WTC11 (cell line): Measurements from ENCODE around the gene DDI2. TPM values are rescaled to one million over a fixed set of nuclear protein-coding genes. Genes with fewer than 3 reads are reported as not detected.

Experiments used
- ATAC-seq: fragments of 200-7000 bp; cut with Tn5 transposase; 2 replicates; pipeline ENCODE4 v1.10.0; 2021; ENCODE audit warnings: mild to moderate bottlenecking, moderate library complexity
- CTCF ChIA-PET: fragments of 300-600 bp; sonication (Branson Sonifier 250); formaldehyde crosslinking; loops from one replicate; lab custom pipeline; 2021; ENCODE audit warnings: antibody characterized with exemption; lab: Charles Lee
- POLR2A ChIA-PET: fragments of 350-600 bp; sonication (Branson Sonifier 250); formaldehyde crosslinking; loops from one replicate; lab custom pipeline; 2021; ENCODE audit warnings: antibody characterized with exemption; lab: Charles Lee
- DNase-seq: peaks from one replicate; pipeline ENCODE4 v3.0.0; 2021; ENCODE audit warnings: low spot score
- H3K27ac Mint-ChIP-seq: 2 replicates; pipeline ENCODE4 v1.8.0; 2021; ENCODE audit warnings: mixed read lengths
- H3K27me3 Mint-ChIP-seq: 2 replicates; pipeline ENCODE4 v1.8.0; 2021; ENCODE audit warnings: low read depth, mild to moderate bottlenecking, moderate library complexity, mixed read lengths
- H3K36me3 Mint-ChIP-seq: 2 replicates; pipeline ENCODE4 v1.8.0; 2021; ENCODE audit warnings: mixed read lengths
- H3K4me1 Mint-ChIP-seq: 2 replicates; pipeline ENCODE4 v1.8.0; 2022; ENCODE audit warnings: mixed read lengths
- H3K4me3 Mint-ChIP-seq: 2 replicates; pipeline ENCODE4 v1.8.0; 2021; ENCODE audit warnings: mild to moderate bottlenecking, moderate library complexity, mixed read lengths
- H3K9me3 Mint-ChIP-seq: 2 replicates; pipeline ENCODE4 v1.8.0; 2021; ENCODE audit warnings: mixed read lengths
- CBFB ChIP-seq: sonication (generic); formaldehyde crosslinking; IDR thresholded peaks from 2 replicates; pipeline ENCODE4 v1.8.1; 2022; ENCODE audit warnings: mild to moderate bottlenecking, low read depth, missing genetic modification reagents
- CREM ChIP-seq: sonication (generic); formaldehyde crosslinking; IDR thresholded peaks from 2 replicates; pipeline ENCODE4 v1.8.1; 2022; ENCODE audit warnings: mild to moderate bottlenecking, missing genetic modification reagents, moderate library complexity
- ESRRA ChIP-seq: sonication (generic); formaldehyde crosslinking; IDR thresholded peaks from 2 replicates; pipeline ENCODE4 v1.8.1; 2022; ENCODE audit warnings: mild to moderate bottlenecking, missing genetic modification reagents, borderline replicate concordance
- FOXP1 ChIP-seq: sonication (generic); formaldehyde crosslinking; IDR thresholded peaks from 2 replicates; pipeline ENCODE4 v1.8.0; 2022; ENCODE audit warnings: missing genetic modification reagents, mild to moderate bottlenecking, moderate library complexity, borderline replicate concordance
- GABPB1 ChIP-seq: sonication (generic); formaldehyde crosslinking; IDR thresholded peaks from 2 replicates; pipeline ENCODE4 v1.8.1; 2023; ENCODE audit warnings: mild to moderate bottlenecking, missing genetic modification reagents
- GRHL2 ChIP-seq: fragments of 250-450 bp; sonication (Bioruptor Pico); IDR thresholded peaks from 2 replicates; pipeline ENCODE4 v1.8.0; 2022; ENCODE audit warnings: mild to moderate bottlenecking, moderate library complexity; ENCODE audit not compliant: insufficient replicate concordance, severe bottlenecking
- GTF2I ChIP-seq: fragments of 250-450 bp; sonication (Bioruptor Pico); conservative IDR thresholded peaks from 2 replicates; pipeline ENCODE4 v1.4.0; 2021; ENCODE audit warnings: mild to moderate bottlenecking
- JUN ChIP-seq: sonication (generic); formaldehyde crosslinking; IDR thresholded peaks from 2 replicates; pipeline ENCODE4 v1.8.0; 2023; ENCODE audit warnings: mild to moderate bottlenecking, missing genetic modification reagents
- NR2C2 ChIP-seq: sonication (generic); formaldehyde crosslinking; IDR thresholded peaks from 2 replicates; pipeline ENCODE4 v1.8.0; 2022; ENCODE audit warnings: mild to moderate bottlenecking, missing genetic modification reagents
- PRRX2 ChIP-seq: fragments of 250-450 bp; sonication (Bioruptor Pico); IDR thresholded peaks from 2 replicates; pipeline ENCODE4 v1.8.0; 2021; ENCODE audit warnings: mild to moderate bottlenecking
- RORB ChIP-seq: fragments of 250-450 bp; sonication (Bioruptor Pico); IDR thresholded peaks from 2 replicates; pipeline ENCODE4 v1.9.0; 2021; ENCODE audit warnings: mild to moderate bottlenecking
- TCF7 ChIP-seq: sonication (generic); formaldehyde crosslinking; IDR thresholded peaks from 2 replicates; pipeline ENCODE4 v1.8.0; 2022; ENCODE audit warnings: mild to moderate bottlenecking, low read depth, missing genetic modification reagents, moderate library complexity
- ZNF416 ChIP-seq: fragments of 250-450 bp; sonication (Bioruptor Pico); IDR thresholded peaks from 2 replicates; pipeline ENCODE4 v1.9.0; 2021; ENCODE audit warnings: mild to moderate bottlenecking, inconsistent platforms
- total RNA-seq: library from RNA; stranded (reverse); gene quantifications from 3 replicates; pipeline ENCODE4 v1.2.3, GENCODE V29; 2021
- TF ChIP-seq, protein P1 (sequence below): sonication (generic); formaldehyde crosslinking; IDR thresholded peaks from 2 replicates; pipeline ENCODE4 v1.8.1; 2023; ENCODE audit warnings: mild to moderate bottlenecking, missing genetic modification reagents, moderate library complexity
- TF ChIP-seq, protein P2 (sequence below): sonication (generic); formaldehyde crosslinking; IDR thresholded peaks from 2 replicates; pipeline ENCODE4 v1.8.1; 2023; ENCODE audit warnings: mild to moderate bottlenecking, missing genetic modification reagents
- TF ChIP-seq, protein P3 (sequence below): fragments of 250-450 bp; sonication (Bioruptor Pico); IDR thresholded peaks from 2 replicates; pipeline ENCODE4 v1.9.0; 2021; ENCODE audit warnings: mild to moderate bottlenecking
- TF ChIP-seq, protein P4 (sequence below): sonication (generic); formaldehyde crosslinking; IDR thresholded peaks from 2 replicates; pipeline ENCODE4 v1.8.1; 2022; ENCODE audit warnings: low read depth, missing genetic modification reagents, borderline replicate concordance
- TF ChIP-seq, protein P5 (sequence below): sonication (generic); formaldehyde crosslinking; IDR thresholded peaks from 2 replicates; pipeline ENCODE4 v1.8.0; 2022; ENCODE audit warnings: mild to moderate bottlenecking, missing genetic modification reagents
- TF ChIP-seq, protein P6 (sequence below): fragments of 250-450 bp; sonication (Bioruptor Pico); IDR thresholded peaks from 2 replicates; pipeline ENCODE4 v2.1.2; 2022; ENCODE audit warnings: mild to moderate bottlenecking, moderate library complexity
- TF ChIP-seq, protein P7 (sequence below): sonication (generic); formaldehyde crosslinking; IDR thresholded peaks from 2 replicates; pipeline ENCODE4 v1.8.0; 2022; ENCODE audit warnings: missing genetic modification reagents

DDI2 gene
- total RNA-seq, 1 experiment from 2014 or later = 34.2 TPM

DNA sequence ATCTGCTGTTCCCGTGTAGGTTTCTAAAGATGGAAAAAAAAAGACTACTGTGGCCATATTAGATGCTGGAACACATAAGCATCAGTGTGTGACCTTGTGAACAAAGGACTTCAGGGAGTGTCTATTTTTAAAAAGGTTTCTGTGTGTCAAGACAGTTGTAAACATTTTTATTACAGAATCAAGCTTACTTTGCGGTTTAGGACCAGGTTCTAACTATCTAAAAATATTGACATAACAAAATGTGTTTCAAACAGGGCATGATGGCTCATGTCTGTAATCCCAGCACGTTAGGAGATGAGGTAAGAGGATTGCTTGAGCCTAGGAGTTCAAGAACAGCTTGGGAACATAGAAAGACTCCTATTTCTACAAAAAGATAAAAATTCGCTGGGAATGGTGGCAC is 7.1 kb upstream of the DDI2 start:
- ChIA-PET POLR2A (interaction anchor here (1.1 kb wide), 1 partner anchor 12 kb away, joined by 3 read pairs; no protein-coding TSS in a partner anchor), CTCF (no interaction called here)
- ATAC-seq (no peak), DNase-seq (no peak)
- Mint-ChIP-seq H3K27me3 (peaks cover 30% of the 10 kb centered on the region), H3K4me1 (no peaks in the 10 kb centered on the region), H3K9me3 (peaks cover 4% of the 10 kb centered on the region), H3K27ac (no peak overlapping the region), H3K36me3 (no peaks in the 10 kb centered on the region), H3K4me3 (no peak overlapping the region)
- TF ChIP-seq NR2C2 (CRISPR knock-in tag) = no peak
- peak; percentile 47 for TF ChIP-seq GABPB1 (CRISPR knock-in tag)
- TF ChIP-seq, protein P1, sequence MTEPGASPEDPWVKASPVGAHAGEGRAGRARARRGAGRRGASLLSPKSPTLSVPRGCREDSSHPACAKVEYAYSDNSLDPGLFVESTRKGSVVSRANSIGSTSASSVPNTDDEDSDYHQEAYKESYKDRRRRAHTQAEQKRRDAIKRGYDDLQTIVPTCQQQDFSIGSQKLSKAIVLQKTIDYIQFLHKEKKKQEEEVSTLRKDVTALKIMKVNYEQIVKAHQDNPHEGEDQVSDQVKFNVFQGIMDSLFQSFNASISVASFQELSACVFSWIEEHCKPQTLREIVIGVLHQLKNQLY (CRISPR knock-in tag) = no peak

DNA sequence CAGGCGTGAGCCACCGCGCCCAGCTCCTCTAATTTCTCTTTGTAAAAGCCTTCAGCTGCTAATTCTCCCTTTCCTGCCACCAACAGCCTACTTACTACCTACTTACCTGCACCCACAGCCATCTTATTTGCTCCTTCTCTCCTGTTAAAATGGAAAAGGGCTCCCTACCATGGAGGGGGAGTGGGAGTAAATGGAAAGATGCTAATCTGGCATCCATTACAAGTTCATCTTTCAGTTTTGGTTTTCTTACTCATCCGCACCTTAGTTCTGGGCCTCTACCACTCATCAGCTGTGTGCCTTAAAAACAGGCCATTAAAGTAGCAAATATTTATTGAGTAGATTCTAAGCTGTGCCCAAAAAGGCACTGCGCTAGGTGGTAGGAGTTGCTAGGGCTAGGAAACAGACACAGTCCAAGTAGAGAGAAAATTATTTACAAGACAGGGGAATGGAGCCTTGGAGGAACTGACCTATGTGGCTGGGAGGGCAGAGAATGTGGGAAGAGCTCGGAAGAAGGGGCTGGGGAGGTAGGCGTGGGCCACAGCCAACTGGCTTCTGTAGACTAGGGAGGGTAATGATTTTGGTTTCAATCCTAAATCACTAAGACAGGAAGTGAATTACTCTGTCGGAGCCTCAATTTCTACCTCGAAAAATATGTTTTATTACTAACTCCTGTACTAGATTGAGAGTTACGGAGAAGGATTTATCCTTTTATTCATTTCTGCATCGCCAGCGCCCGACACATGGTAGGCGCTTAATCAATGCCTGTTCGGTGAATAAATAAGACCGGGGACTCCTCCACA is 685 bp upstream of the DDI2 start:
- DNase-seq (no peak), ATAC-seq (peak; percentile 64)
- Mint-ChIP-seq H3K27me3 (peaks cover 2% of the 10 kb centered on the region; the same call in 1 of the 2 replicates), H3K4me1 (peaks cover 29% of the 10 kb centered on the region), H3K27ac (peak overlapping the region; percentile 88), H3K4me3 (peak overlapping the region; percentile 95), H3K9me3 (no peaks in the 10 kb centered on the region), H3K36me3 (no peaks in the 10 kb centered on the region)
- POLR2A ChIA-PET = interaction anchor here (1.0 kb wide), 1 partner anchor 13 kb away, joined by 3 read pairs; no protein-coding TSS in a partner anchor
- CTCF ChIA-PET = interaction anchor here (1.2 to 2.5 kb wide), 2 partner anchors 125 to 186 kb away, joined by 3 to 7 read pairs; no protein-coding TSS in a partner anchor
- no peak for TF ChIP-seq GTF2I (CRISPR knock-in tag)
- TF ChIP-seq FOXP1 (CRISPR knock-in tag) = no peak
- no peak for TF ChIP-seq JUN (CRISPR knock-in tag)
- TF ChIP-seq, protein P2, sequence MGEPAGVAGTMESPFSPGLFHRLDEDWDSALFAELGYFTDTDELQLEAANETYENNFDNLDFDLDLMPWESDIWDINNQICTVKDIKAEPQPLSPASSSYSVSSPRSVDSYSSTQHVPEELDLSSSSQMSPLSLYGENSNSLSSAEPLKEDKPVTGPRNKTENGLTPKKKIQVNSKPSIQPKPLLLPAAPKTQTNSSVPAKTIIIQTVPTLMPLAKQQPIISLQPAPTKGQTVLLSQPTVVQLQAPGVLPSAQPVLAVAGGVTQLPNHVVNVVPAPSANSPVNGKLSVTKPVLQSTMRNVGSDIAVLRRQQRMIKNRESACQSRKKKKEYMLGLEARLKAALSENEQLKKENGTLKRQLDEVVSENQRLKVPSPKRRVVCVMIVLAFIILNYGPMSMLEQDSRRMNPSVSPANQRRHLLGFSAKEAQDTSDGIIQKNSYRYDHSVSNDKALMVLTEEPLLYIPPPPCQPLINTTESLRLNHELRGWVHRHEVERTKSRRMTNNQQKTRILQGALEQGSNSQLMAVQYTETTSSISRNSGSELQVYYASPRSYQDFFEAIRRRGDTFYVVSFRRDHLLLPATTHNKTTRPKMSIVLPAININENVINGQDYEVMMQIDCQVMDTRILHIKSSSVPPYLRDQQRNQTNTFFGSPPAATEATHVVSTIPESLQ (CRISPR knock-in tag) = no peak
- TF ChIP-seq TCF7 (CRISPR knock-in tag) = no peak
- TF ChIP-seq ZNF416 (CRISPR knock-in tag) = no peak
- TF ChIP-seq, protein P3, sequence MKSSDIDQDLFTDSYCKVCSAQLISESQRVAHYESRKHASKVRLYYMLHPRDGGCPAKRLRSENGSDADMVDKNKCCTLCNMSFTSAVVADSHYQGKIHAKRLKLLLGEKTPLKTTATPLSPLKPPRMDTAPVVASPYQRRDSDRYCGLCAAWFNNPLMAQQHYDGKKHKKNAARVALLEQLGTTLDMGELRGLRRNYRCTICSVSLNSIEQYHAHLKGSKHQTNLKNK (CRISPR knock-in tag) = no peak
- no peak for TF ChIP-seq RORB (CRISPR knock-in tag)
- TF ChIP-seq GABPB1 (CRISPR knock-in tag) = no peak
- TF ChIP-seq ESRRA (CRISPR knock-in tag) = no peak
- TF ChIP-seq, protein P4, sequence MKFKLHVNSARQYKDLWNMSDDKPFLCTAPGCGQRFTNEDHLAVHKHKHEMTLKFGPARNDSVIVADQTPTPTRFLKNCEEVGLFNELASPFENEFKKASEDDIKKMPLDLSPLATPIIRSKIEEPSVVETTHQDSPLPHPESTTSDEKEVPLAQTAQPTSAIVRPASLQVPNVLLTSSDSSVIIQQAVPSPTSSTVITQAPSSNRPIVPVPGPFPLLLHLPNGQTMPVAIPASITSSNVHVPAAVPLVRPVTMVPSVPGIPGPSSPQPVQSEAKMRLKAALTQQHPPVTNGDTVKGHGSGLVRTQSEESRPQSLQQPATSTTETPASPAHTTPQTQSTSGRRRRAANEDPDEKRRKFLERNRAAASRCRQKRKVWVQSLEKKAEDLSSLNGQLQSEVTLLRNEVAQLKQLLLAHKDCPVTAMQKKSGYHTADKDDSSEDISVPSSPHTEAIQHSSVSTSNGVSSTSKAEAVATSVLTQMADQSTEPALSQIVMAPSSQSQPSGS = no peak
- TF ChIP-seq, protein P5, sequence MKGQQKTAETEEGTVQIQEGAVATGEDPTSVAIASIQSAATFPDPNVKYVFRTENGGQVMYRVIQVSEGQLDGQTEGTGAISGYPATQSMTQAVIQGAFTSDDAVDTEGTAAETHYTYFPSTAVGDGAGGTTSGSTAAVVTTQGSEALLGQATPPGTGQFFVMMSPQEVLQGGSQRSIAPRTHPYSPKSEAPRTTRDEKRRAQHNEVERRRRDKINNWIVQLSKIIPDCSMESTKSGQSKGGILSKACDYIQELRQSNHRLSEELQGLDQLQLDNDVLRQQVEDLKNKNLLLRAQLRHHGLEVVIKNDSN (CRISPR knock-in tag) = no peak
- TF ChIP-seq, protein P6, sequence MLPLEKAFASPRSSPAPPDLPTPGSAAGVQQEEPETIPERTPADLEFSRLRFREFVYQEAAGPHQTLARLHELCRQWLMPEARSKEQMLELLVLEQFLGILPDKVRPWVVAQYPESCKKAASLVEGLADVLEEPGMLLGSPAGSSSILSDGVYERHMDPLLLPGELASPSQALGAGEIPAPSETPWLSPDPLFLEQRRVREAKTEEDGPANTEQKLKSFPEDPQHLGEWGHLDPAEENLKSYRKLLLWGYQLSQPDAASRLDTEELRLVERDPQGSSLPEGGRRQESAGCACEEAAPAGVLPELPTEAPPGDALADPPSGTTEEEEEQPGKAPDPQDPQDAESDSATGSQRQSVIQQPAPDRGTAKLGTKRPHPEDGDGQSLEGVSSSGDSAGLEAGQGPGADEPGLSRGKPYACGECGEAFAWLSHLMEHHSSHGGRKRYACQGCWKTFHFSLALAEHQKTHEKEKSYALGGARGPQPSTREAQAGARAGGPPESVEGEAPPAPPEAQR (CRISPR knock-in tag) = no peak
- TF ChIP-seq CBFB (CRISPR knock-in tag) = no peak
- TF ChIP-seq PRRX2 = no peak
- no peak for TF ChIP-seq GRHL2
- no peak for TF ChIP-seq CREM (CRISPR knock-in tag)
- TF ChIP-seq, protein P7, sequence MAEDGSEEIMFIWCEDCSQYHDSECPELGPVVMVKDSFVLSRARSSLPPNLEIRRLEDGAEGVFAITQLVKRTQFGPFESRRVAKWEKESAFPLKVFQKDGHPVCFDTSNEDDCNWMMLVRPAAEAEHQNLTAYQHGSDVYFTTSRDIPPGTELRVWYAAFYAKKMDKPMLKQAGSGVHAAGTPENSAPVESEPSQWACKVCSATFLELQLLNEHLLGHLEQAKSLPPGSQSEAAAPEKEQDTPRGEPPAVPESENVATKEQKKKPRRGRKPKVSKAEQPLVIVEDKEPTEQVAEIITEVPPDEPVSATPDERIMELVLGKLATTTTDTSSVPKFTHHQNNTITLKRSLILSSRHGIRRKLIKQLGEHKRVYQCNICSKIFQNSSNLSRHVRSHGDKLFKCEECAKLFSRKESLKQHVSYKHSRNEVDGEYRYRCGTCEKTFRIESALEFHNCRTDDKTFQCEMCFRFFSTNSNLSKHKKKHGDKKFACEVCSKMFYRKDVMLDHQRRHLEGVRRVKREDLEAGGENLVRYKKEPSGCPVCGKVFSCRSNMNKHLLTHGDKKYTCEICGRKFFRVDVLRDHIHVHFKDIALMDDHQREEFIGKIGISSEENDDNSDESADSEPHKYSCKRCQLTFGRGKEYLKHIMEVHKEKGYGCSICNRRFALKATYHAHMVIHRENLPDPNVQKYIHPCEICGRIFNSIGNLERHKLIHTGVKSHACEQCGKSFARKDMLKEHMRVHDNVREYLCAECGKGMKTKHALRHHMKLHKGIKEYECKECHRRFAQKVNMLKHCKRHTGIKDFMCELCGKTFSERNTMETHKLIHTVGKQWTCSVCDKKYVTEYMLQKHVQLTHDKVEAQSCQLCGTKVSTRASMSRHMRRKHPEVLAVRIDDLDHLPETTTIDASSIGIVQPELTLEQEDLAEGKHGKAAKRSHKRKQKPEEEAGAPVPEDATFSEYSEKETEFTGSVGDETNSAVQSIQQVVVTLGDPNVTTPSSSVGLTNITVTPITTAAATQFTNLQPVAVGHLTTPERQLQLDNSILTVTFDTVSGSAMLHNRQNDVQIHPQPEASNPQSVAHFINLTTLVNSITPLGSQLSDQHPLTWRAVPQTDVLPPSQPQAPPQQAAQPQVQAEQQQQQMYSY (CRISPR knock-in tag) = no peak
